Stimulated activated CD4-positive, alpha-beta T cell treated with anti-CD3 and anti-CD28 coated beads, Interleukin-2, amount 100 ng/mL, for 48 hours (primary cell): ENCODE measurements around the gene GGCX.
"Not testable (repeated sequence)": the region's sequence is repeated elsewhere in the genome, so short reads cannot be mapped to it uniquely, and the experiment has no call there.

Experiments used
- DNase-seq, 2 donors: peaks; one replicate each; pipeline ENCODE4 v3.0.0-alpha.2; 2020

The GGCX gene

DNA sequence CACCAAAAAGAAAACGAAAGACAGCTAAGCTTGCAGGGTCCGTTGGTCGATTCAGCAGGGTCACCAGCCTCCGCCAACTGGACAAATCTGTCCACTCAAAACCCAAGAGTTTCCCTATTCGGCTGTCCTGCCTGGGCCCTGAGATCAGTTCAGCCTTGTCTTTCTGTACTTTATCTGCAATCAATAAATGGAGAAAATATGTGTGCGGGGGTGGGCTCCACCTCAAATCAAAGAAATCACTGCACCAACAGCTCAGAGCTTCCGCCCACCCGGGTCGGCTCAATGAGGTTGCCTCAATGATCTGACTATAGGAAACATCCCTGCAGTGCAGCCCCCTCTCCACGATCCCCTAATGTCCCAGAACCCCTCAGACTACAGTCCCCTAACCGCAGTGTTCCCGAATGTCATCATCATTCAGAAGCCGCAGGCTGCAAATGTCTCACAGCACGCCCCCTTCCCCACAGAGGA, 447 bp downstream of the GGCX start:
- no peak for DNase-seq

DNA sequence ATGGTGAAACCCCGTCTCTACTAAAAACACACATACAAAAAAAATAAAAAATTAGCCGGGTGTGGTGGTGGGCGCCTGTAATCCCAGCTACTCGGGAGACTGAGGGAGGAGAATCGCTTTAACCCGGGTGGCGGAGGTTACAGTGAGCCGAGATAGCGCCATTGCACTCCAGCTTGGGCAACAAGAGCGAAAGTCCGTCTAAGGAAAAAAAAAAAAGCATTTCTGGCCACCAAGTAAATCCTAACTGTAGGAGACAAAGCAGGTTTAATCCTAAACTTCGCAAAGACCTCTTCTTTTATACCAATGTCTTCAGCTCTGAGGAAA, 928 bp downstream of the GGCX start:
- DNase-seq = not testable (repeated sequence)

DNA sequence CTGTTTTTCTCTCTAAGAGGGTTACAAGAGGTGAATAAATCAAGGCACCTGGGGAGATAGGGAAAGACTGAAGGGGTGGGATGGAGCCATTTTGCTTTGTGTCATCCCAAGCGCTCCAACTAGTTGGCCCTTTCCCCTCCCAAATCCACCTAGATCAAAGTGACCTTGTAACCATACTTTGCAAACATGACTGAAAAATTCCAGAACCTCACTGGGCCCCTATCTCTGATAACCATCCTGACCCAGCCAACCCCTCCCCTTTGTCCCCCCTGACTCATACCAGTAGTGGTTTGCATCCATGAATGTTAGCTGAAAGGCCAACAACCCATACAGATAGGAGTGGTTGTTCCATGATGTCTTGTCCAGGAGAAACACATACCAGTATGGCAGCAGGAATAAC, 3.1 kb downstream of the GGCX start:
- no peak for DNase-seq

DNA sequence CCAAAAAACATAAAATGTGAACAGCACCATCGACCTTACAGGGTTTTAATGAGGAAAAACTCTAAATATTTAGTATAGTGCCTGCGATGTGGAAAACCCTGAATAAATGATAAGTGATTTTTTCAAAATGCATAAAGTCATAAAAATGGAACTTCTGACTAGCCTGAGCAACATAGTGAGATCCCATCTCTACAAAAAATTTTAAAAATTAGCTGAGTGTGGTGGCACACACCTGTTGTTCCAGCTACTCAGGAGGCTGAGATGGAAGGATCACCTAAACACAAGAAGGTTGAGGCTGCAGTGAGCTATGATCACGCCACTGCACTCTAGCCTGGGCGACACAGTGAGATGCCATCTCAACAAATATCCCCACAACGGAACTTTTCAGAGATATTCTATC, 4.2 kb downstream of the GGCX start:
- DNase-seq = no peak

DNA sequence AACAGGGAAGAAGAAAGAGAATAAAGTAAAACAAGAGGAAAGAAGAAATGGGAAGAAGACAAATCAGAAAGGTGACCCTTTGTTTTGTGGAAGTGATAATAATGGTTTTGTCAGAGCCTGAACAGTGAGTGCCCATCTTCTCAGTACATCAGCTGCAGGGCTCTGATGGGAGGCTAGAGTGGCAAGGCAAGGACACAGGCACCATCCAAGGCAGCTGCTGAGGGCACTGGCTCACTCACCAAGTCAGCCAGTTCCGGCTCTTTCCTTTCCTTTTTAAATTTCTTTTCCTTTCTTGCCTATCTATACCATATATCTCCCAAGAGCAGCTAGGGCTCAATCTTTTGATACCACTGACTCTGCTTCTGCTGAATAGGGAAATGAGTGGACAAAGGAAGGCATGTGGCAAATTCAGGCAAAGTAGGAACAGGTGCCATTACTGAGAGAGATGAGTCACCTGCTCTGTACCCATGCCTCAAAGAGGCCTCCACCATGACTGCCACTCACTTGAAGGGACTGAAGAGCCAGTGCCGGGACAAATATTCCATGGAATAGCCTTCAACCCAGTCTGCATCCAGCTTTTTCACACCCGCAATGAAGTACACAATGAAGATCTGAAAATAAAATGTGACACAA, 6.2 kb downstream of the GGCX start:
- no peak for DNase-seq

- DNase-seq = no peak
Measured at GRCh38 chr2:85553184-85553583, 8.1 kb downstream of the GGCX start.

DNA sequence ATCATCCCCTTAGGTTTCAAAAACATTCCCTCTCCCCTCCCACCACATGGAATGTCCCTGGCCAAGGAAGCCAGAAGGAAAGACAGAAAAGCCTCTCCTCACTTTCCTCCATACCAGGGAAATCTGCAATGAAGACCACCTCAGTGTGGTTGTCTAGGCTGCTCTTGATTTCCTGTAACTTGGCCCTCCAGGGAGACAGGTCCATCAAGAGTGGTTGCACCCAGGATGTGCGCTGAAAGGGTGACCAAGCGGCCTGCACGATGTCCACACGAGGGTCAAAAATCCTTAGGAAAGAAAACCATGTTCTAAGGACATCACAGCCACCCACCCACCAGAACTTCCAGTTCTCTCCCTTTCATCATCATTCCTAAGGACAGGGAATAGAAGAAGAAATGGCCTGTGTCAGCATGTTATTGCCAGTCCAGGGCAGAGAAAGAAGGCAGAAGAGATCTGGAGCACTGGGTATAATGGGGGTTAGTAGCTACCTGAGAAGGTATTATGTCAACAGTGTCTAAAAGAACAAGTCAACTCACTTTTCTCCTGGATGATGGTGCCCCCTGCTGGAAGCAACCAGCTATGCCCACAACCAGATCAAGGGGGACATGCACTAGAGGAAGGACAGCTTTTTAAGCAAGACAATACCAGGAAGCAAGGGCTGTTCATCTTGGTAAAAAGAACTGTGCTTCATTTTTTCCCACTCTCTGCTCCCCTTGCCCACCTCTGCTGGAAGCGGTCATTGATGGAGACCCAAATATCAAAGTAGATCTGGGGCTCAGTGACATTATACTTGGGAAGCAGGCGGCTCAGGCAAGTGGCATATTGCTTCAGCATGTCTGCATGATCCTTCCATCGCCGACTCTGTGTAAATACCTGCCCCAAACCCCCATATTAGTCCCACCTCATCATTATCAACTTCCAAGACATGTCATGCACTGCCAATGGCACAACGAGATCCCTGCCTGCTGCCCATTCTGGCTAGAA, 9.3 kb downstream of the GGCX start:
- DNase-seq = peak; percentile 83 to 88

DNA sequence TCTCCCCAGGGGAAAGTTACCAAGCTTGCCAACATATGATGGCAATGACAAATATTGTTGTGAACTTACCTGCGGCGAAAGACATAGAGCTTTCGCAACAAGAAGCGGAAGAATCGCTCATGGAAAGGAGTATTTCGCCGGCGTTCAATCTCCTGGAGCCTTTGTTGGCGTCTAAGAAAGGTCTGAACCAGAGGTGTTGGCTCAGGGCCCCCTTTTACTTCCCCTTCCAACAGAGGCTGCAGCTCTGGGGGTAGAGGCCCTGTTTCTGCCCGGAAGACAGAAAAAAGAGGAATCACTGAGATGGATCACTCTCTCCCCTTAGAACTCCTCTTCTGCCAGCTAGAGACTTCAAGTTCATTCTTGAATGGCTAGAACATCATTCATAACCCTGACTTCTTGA, 10.8 kb downstream of the GGCX start:
- no peak for DNase-seq

DNA sequence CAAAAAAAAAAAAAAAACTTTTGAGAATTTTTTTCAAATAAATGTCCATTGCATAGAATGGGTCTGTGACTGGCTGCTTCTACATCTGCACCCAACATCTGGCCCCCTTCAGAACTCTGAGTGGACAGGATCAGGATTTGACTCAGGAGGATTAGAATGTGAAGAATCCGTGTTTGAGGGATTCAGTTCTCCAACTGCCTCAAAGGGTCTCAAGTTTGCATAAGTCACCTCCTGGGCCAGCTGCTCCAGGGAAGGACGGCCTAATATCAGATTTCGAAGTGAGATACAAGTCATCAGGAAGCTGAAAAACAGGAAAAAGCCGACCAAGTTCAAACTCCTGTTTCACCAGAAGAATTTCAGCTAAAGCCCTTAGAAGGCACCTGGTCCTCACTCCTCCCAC, 11.5 kb downstream of the GGCX start:
- DNase-seq = no peak

DNA sequence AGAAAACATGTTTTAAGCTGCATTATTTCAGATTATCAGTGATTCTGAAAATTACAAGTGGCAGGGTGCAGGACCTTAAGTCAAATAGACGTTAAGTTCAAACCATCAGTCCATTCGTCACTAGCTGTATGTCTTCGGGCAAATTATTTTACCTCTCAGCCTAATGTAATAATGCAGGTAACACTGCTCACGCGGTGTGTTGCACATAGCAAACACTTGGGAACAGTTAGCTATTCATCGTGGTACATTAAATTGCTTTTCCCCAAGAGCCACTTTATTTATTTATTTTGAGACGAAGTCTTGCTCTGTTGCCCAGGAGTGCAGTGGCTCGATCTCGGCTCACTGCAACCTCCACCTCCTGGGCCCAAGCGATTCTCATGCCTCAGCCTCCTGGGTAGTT, 12.2 kb downstream of the GGCX start:
- DNase-seq = no peak

GRCh38 chr2:85548608-85548900, 12.7 kb downstream of the GGCX start:
- no peak for DNase-seq

GRCh38 chr2:85547859-85548607, 13.3 kb downstream of the GGCX start:
- DNase-seq = no peak

DNA sequence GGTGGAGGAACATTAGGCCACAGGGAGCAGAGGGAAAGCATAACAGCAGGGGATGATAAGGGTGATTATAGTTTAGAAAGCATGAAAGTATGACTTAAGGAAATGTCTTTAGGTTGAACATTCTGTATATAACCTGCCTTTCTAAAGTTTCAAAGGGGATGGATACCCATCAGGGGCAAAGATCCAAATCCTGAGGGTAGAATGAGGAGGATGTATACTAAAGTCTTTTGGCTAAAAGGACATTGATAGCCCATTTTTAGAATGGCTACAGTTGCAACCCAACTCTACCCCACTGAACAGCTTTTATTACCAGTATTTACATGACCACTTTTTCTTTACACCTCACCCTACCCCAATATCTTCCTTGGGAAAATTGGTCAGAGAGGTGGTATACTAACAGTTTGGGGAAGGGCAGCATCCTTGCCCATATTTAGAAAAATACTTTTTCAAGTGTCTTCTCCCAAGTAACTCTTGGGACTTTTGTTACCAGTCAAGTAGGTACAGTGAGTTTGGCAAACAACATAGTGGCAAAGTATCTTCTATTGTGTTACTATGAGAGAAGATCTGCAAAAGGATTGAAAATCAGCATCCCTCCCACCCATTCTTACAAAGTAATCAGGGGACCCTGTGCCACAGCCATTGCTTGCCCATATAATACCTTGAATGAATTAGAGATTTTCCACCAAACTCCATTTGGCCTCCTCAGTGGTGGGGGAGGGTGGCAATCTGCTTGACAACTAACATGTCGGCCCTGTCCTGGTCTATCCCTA, 14.0 kb downstream of the GGCX start:
- no peak for DNase-seq

GRCh38 chr2:85545780-85546240, 15.5 kb downstream of the GGCX start:
- no peak for DNase-seq

DNA sequence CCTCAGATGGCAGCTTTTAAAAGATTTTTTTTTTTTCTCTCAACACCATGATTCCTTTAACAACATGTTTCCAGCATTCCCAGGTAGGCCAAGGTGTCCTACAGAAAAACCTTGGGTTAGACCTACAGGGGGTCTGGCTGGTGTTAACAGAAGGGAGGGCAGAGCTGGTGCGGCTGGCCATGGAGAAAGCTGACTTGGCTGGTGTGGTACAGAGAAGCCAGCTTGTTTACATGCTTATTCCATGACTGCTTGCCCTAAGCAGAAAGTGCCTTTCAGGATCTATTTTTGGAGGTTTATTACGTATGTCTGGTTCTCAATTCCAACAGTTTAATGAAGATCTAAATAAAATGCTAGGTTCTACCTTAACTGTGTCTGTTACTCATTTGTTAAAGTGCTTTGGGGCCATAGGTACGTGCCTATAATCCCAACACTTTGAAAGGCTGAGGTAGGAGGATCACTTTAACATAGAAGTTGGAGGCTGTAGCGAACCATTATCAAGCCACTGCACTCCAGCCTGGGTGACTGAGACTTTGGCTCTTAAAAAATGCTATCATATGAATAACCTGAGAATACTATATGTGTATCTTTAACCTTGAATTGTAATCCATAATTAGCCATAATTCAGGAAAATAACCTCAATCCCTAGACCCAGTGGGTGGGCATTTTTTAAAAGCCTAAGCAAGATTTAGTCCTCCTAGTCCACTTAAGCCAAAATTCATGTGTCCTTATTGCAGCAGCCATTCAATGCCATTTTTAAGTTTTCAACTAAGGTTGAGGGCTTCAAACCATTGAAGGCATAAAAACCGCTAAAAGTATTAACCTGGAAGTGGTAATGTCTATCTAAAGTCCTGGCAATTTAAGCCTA, 16.1 kb downstream of the GGCX start:
- DNase-seq = not testable (repeated sequence)

DNA sequence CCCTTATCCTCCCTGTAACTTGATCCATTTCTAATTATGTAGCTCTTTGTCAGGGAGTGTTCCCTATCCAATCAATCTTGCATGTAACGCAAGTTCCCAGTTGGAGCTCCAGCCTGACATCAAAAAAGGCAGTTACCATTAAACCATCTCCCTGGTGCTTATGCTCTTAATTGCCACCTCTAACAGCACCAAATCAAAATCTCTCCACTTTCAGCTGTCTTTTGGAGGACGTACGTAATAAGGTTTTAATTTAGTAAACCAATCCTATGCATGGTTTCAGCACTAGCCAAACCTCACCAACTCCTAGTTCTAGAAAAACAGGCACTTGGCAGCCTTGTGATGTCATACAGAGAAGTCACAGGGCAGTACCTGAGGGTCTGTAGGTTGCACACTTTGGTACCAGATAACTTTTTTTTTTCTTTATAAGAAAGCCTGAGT, 17.0 kb downstream of the GGCX start:
- DNase-seq = not testable (repeated sequence)

DNA sequence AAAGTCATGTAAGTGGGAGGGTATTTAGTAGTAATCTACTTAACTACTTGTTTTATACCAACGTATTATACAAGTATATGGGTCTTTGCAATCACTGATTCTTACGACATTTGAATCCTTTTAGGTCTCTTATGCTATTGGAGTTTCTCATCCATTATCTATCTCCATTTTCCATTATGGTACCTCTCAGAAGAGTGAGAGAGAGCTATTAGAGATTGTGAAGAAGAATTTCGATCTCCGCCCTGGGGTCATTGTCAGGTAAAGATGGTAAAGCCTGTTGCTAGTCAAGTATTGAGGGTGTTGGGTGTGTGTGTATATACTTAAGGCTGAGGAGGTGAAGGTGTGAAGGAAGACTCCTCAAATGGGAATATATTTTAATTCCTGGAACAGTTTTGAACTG, 18.5 kb downstream of the GGCX start:
- no peak for DNase-seq

DNA sequence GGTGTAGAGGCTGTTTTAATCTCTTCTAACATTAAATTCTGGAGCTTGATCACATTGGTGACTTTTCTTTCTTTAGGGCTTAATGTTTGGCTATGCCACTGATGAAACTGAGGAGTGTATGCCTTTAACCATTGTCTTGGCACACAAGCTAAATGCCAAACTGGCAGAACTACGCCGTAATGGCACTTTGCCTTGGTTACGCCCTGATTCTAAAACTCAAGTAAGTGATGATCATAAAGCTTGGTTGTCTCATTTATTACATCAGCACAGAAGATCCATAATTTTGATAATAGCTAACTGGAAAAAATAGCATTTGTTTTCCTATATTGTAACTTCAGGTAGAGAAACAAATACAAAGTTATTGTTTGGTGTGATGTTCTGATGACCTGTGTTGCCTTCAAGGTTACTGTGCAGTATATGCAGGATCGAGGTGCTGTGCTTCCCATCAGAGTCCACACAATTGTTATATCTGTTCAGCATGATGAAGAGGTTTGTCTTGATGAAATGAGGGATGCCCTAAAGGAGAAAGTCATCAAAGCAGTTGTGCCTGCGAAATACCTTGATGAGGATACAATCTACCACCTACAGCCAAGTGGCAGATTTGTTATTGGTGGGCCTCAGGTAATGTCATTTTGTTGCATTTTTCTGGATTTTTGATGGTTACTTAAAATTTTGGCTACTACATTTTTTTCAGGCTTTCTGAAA, 19.4 kb downstream of the GGCX start:
- no peak for DNase-seq

DNA sequence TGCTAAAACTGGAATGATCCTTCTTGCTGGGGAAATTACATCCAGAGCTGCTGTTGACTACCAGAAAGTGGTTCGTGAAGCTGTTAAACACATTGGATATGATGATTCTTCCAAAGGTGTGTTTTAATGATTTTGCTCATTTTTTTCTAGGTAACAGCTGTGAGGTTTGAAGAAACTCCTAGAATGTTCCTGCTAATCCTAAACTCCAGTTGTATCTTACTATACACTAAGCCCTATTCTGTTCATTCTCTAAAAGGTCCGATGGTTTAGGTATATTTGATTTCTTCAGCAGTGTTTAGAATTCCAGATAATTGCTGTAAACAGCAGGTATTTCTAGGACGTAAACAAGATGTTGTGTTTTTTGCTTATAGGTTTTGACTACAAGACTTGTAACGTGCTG, 20.0 kb downstream of the GGCX start:
- DNase-seq = no peak

DNA sequence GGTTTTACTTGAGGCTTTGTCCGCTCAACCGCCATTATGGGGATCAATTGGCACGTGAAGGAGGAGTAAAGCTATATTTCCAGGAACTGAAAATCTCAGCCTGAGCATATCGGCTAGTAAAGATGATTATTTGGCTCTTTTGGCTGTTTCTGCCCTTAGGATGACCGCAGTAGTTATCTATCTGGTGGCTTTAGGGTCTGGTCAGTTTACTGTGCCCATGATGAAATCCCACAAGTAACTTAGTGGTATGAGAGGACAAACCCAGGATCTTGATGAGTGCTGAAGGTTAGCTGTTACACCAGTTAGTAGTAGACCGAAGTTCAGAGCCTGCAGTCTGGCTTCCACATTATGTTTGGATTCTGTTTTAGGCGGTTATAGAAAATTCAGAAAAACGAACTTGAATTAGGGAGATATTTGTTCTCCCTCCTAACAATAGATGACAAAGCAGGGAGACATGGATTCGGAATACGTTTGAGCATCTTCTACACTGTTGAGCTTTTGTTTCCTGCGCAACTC, 21.1 kb downstream of the GGCX start:
- no peak for DNase-seq
